ENCODE results near the gene PHC2. TPM values are rescaled to one million over a fixed set of nuclear protein-coding genes. Genes with fewer than 3 reads are reported as not detected.

The PHC2 gene
- total RNA-seq, 6 experiments from 2014 or later = 49.3 to 86.5 (median 66.8) TPM

GRCh38 chr1:33465316-33465715 is 34.4 kb upstream of the PHC2 start:
- Histone ChIP-seq H3K27ac (no peak overlapping the region), H3K27me3 (no peaks in the 10 kb centered on the region), H3K4me1 (no peaks in the 10 kb centered on the region), H3K9me3 (no peaks in the 10 kb centered on the region), H3K36me3 (no peaks in the 10 kb centered on the region), H3K4me3 (no peak overlapping the region)
- no peak for ATAC-seq
- intact Hi-C loops (cut with DNase I) = loop anchor here in 1 of 2 donors (10.0 kb wide), 1 partner anchor 171 kb away; no protein-coding TSS in a partner anchor
- TF ChIP-seq, protein P1, sequence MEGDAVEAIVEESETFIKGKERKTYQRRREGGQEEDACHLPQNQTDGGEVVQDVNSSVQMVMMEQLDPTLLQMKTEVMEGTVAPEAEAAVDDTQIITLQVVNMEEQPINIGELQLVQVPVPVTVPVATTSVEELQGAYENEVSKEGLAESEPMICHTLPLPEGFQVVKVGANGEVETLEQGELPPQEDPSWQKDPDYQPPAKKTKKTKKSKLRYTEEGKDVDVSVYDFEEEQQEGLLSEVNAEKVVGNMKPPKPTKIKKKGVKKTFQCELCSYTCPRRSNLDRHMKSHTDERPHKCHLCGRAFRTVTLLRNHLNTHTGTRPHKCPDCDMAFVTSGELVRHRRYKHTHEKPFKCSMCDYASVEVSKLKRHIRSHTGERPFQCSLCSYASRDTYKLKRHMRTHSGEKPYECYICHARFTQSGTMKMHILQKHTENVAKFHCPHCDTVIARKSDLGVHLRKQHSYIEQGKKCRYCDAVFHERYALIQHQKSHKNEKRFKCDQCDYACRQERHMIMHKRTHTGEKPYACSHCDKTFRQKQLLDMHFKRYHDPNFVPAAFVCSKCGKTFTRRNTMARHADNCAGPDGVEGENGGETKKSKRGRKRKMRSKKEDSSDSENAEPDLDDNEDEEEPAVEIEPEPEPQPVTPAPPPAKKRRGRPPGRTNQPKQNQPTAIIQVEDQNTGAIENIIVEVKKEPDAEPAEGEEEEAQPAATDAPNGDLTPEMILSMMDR (IDR thresholded peaks at IDR 0.05) = no peak
- TF ChIP-seq POLR2A (IDR thresholded peaks at IDR 0.05) = no peak
- WGBS (ENCODE audit: insufficient coverage, low coverage, low lambda C conversion rate, missing lambda C conversion rate) = 58% methylated on average over 2 of the region's 2 CpGs
- no peak for DNase-seq

- Histone ChIP-seq H3K27me3 (no peaks in the 10 kb centered on the region), H3K4me3 (no peak overlapping the region), H3K4me1 (no peaks in the 10 kb centered on the region), H3K36me3 (no peaks in the 10 kb centered on the region), H3K9me3 (no peaks in the 10 kb centered on the region), H3K27ac (no peak overlapping the region)
- intact Hi-C loops (cut with DNase I) = loop anchor here in 1 of 2 donors (10.0 kb wide), 1 partner anchor 170 kb away; no protein-coding TSS in a partner anchor
- ATAC-seq (no peak), DNase-seq (no peak)
- TF ChIP-seq POLR2A (IDR thresholded peaks at IDR 0.05) = no peak
- 54% methylated on average over 3 of the region's 3 CpGs for WGBS (ENCODE audit: insufficient coverage, low coverage, low lambda C conversion rate, missing lambda C conversion rate)
Observed at GRCh38 chr1:33464552-33464951, 33.7 kb upstream of the PHC2 start.

GRCh38 chr1:33462405-33463164 is 31.7 kb upstream of the PHC2 start:
- Histone ChIP-seq H3K27me3 (no peaks in the 10 kb centered on the region), H3K4me3 (no peak overlapping the region), H3K4me1 (no peaks in the 10 kb centered on the region), H3K36me3 (no peaks in the 10 kb centered on the region), H3K27ac (no peak overlapping the region), H3K9me3 (no peaks in the 10 kb centered on the region)
- TF ChIP-seq, protein P1 (IDR thresholded peaks at IDR 0.05) = no peak
- no peak for TF ChIP-seq POLR2A (IDR thresholded peaks at IDR 0.05)
- 77% methylated on average over 7 of the region's 8 CpGs for WGBS (ENCODE audit: insufficient coverage, low coverage, low lambda C conversion rate, missing lambda C conversion rate)
- intact Hi-C loops (cut with DNase I) = loop anchor here in 1 of 2 donors (10.0 kb wide), 1 partner anchor 168 kb away; no protein-coding TSS in a partner anchor
- DNase-seq (no peak), ATAC-seq (no peak)

DNA sequence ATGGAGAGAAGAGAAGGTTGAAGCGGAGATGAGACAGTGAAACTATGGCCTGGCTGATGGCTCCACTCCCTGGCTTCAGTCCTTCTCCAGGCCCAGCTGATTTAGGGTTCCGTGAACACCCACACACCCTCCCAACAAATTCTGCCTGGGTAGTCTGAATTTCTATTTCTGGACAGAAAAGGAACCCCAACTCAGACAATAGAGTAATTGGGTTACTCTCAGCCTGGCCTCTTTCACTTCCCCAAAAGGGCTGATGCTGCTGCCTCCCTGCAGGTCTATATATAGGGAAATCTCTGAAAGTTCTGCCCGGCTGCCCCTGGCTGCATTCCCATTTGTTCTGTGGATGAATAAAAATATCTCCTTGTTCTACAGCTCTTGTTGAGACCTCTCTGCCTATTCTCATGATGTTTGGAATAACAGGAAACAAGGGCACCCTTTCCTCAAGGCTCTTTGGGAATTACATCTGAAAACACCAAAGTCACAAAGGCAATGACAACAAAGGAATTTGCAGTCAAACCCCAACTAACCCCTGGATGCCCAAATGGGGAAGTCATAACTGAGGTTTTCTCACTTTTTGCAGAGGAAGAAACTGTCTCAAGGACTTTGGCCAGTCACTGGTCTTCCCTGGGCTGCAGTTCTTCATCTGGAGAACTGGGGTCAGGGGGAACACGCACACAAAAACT is 30.2 kb upstream of the PHC2 start:
- ATAC-seq = peak; percentile 46 to 73 (median 60)

More for the DNA sequence above, 30.2 kb upstream of the PHC2 start:
- intact Hi-C loops (cut with DNase I) = loop anchor here in 1 of 2 donors (10.0 kb wide), 1 partner anchor 166 kb away; no protein-coding TSS in a partner anchor
- WGBS (ENCODE audit: insufficient coverage, low coverage, low lambda C conversion rate, missing lambda C conversion rate) = 31% methylated on average over 2 of the region's 4 CpGs
- no peak for TF ChIP-seq POLR2A (IDR thresholded peaks at IDR 0.05)
- TF ChIP-seq, protein P1 (IDR thresholded peaks at IDR 0.05) = no peak
- H3K36me3 ChIP-seq = no peaks in the 10 kb centered on the region
- H3K27me3 ChIP-seq = no peaks in the 10 kb centered on the region
- no peaks in the 10 kb centered on the region for H3K9me3 ChIP-seq
- H3K4me3 ChIP-seq = no peak overlapping the region
- H3K27ac ChIP-seq = no peak overlapping the region
- DNase-seq = no peak
- H3K4me1 ChIP-seq = no peaks in the 10 kb centered on the region
